NCI-H1694 treated with DMSO at 0.1 percent for 48 hours (cell line): Measurements from ENCODE around the gene BFSP1.

Source experiments
- DNase-seq: peaks from one replicate; lab custom pipeline; 2025; lab: John Stamatoyannopoulos, UW

The BFSP1 gene

GRCh38 chr20:17497821-17498580, 33.2 kb downstream of the BFSP1 start:
- DNase-seq: peak; percentile 14

- DNase-seq: no peak
Observed at GRCh38 chr20:17495826-17496225, 35.4 kb downstream of the BFSP1 start.

- DNase-seq: no peak
Observed at GRCh38 chr20:17494201-17494600, 37.0 kb downstream of the BFSP1 start.

- DNase-seq: no peak
Observed at GRCh38 chr20:17493173-17493572, 38.0 kb downstream of the BFSP1 start.

GRCh38 chr20:17491488-17491887, 39.7 kb downstream of the BFSP1 start:
- no peak for DNase-seq

GRCh38 chr20:17491041-17491440, 40.1 kb downstream of the BFSP1 start:
- DNase-seq: no peak

GRCh38 chr20:17490501-17490900, 40.7 kb downstream of the BFSP1 start:
- DNase-seq: no peak

GRCh38 chr20:17488916-17489600, 42.1 kb downstream of the BFSP1 start:
- no peak for DNase-seq

GRCh38 chr20:17485017-17485416, 46.2 kb downstream of the BFSP1 start:
- DNase-seq: no peak

- peak; percentile 21 for DNase-seq
Observed at GRCh38 chr20:17482536-17482935, 48.6 kb downstream of the BFSP1 start.

GRCh38 chr20:17481661-17482060, 49.5 kb downstream of the BFSP1 start:
- no peak for DNase-seq

GRCh38 chr20:17480696-17481095, 50.5 kb downstream of the BFSP1 start:
- no peak for DNase-seq

GRCh38 chr20:17479063-17479657, 52.0 kb downstream of the BFSP1 start:
- peak; percentile 84 for DNase-seq

- DNase-seq: no peak
Observed at GRCh38 chr20:17473659-17474058, 57.5 kb downstream of the BFSP1 start.

GRCh38 chr20:17471606-17472187, 59.5 kb downstream of the BFSP1 start:
- no peak for DNase-seq

GRCh38 chr20:17470973-17471372, 60.2 kb downstream of the BFSP1 start:
- DNase-seq: no peak

GRCh38 chr20:17470521-17470920, 60.7 kb downstream of the BFSP1 start:
- DNase-seq: no peak

- no peak for DNase-seq
Observed at GRCh38 chr20:17469246-17470030, 61.7 kb downstream of the BFSP1 start.

GRCh38 chr20:17468073-17468840, 62.9 kb downstream of the BFSP1 start:
- DNase-seq: no peak

GRCh38 chr20:17467120-17467655, 64.0 kb downstream of the BFSP1 start:
- no peak for DNase-seq

GRCh38 chr20:17466641-17467040, 64.5 kb downstream of the BFSP1 start:
- DNase-seq: no peak
